NCI-H1105 treated with DMSO at 0.1 percent for 48 hours (cell line): Measurements from ENCODE around the gene MYH15.
"Not testable (repeated sequence)": the region's sequence is repeated elsewhere in the genome, so short reads cannot be mapped to it uniquely, and the experiment has no call there.

Experiments
- DNase-seq: peaks from one replicate; lab custom pipeline; 2025; lab: John Stamatoyannopoulos, UW

The MYH15 gene

GRCh38 chr3:108388136-108389132 lies 122.0 kb downstream of the MYH15 start:
- peak; percentile 60 for DNase-seq

GRCh38 chr3:108387063-108387462 lies 123.3 kb downstream of the MYH15 start:
- no peak for DNase-seq

- no peak for DNase-seq
Measured at GRCh38 chr3:108383306-108383705, 127.1 kb downstream of the MYH15 start.

- no peak for DNase-seq
Measured at GRCh38 chr3:108381529-108382140, 128.8 kb downstream of the MYH15 start.

- DNase-seq, result peak; percentile 26
Measured at GRCh38 chr3:108380128-108380795, 130.1 kb downstream of the MYH15 start.

GRCh38 chr3:108378952-108379342 lies 131.4 kb downstream of the MYH15 start:
- DNase-seq, result not testable (repeated sequence)

- DNase-seq, result no peak
Measured at GRCh38 chr3:108378153-108378951, 132.0 kb downstream of the MYH15 start.

GRCh38 chr3:108377384-108377783 lies 133.0 kb downstream of the MYH15 start:
- no peak for DNase-seq

GRCh38 chr3:108376026-108376425 lies 134.4 kb downstream of the MYH15 start:
- no peak for DNase-seq

GRCh38 chr3:108359011-108359410 lies 151.4 kb downstream of the MYH15 start:
- DNase-seq, result no peak

GRCh38 chr3:108357042-108357441 lies 153.4 kb downstream of the MYH15 start:
- no peak for DNase-seq

- DNase-seq, result no peak
Measured at GRCh38 chr3:108354562-108354961, 155.8 kb downstream of the MYH15 start.

- DNase-seq, result no peak
Measured at GRCh38 chr3:108352176-108352575, 158.2 kb downstream of the MYH15 start.

- no peak for DNase-seq
Measured at GRCh38 chr3:108346301-108347227, 163.8 kb downstream of the MYH15 start.

GRCh38 chr3:108345492-108346205 lies 164.7 kb downstream of the MYH15 start:
- no peak for DNase-seq

GRCh38 chr3:108343491-108343890 lies 166.9 kb downstream of the MYH15 start:
- no peak for DNase-seq

- DNase-seq, result no peak
Measured at GRCh38 chr3:108342837-108343486, 167.4 kb downstream of the MYH15 start.

- no peak for DNase-seq
Measured at GRCh38 chr3:108341911-108342310, 168.5 kb downstream of the MYH15 start.

- no peak for DNase-seq
Measured at GRCh38 chr3:108338901-108339545, 171.4 kb downstream of the MYH15 start.
